ENCODE data around the gene LGMN. TPM values are rescaled to one million over a fixed set of nuclear protein-coding genes. Genes with fewer than 3 reads are reported as not detected.

The LGMN gene
- total RNA-seq, 1 experiment from 2014 or later, result 3.8 TPM

DNA sequence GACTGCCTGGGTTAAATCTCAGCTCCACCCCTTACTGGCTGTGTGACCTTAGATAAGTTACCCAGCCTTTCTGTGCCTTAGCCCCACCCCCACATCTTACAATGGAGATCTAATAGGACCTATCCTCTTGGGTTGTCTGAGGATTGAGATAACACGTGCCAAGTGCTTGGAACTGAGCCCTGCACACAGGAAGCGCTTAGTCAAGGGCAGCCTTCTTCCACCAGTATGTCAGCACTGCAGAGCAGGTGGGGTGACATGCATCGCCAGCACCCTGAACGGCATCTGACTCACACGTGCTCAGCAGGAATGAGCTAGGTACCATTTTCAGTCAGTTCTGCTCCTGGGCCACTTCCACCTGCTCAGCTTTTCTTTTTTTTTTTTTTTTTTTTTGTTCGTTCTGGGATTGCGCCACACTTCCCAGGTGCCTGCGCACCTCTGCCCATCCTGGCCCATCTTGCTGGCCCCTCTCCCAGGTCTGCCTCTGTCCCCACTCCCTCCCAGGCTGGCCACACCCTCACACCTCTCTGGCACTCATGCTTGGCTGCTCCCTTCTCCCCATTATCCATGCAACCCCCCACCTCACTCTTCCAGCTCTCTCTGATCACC, 19.6 kb downstream of the LGMN start:
- DNase-seq (ENCODE audit: low read depth), result peak; percentile 61

- DNase-seq (ENCODE audit: low read depth), result no peak
Measured at GRCh38 chr14:92726933-92727262, 21.5 kb downstream of the LGMN start.

DNA sequence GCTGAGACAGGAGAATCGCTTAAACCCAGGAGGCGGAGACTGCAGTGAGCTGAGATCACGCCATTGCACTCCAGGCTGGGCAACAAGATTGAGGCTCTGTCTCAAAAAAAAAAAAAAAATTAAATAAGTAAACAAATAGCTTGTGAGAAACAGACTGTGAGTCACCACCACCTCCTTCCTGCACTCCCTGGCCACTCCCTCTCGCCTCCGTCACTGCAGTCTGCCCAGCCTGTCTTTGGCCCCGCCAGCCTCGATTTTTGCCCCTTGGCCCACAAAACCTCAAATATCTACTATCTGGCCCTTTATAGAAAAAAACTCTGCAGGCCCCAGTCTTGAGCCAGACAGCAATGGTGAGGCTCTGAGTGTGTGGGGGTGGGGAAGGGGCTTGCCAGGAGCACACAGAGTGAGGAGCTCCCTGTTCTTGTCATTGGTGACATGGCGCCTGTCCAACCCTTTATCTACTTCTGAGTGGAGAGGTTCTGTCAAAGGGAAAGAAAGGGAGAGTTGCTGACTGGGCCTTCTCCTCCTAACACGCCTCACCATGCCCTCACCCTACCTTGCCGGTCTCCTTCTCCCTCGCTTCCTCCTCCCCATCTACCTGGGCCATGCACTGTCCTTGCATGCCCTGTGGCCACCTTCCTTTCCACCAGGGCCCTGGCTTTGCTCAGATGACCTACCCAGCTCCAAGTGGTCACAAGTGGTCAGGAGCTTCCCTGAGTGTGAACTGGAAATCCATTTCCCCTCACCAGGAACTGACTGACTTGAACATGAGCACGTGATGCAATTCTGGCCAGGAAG, 22.1 kb downstream of the LGMN start:
- DNase-seq (ENCODE audit: low read depth), result peak; percentile 78

DNA sequence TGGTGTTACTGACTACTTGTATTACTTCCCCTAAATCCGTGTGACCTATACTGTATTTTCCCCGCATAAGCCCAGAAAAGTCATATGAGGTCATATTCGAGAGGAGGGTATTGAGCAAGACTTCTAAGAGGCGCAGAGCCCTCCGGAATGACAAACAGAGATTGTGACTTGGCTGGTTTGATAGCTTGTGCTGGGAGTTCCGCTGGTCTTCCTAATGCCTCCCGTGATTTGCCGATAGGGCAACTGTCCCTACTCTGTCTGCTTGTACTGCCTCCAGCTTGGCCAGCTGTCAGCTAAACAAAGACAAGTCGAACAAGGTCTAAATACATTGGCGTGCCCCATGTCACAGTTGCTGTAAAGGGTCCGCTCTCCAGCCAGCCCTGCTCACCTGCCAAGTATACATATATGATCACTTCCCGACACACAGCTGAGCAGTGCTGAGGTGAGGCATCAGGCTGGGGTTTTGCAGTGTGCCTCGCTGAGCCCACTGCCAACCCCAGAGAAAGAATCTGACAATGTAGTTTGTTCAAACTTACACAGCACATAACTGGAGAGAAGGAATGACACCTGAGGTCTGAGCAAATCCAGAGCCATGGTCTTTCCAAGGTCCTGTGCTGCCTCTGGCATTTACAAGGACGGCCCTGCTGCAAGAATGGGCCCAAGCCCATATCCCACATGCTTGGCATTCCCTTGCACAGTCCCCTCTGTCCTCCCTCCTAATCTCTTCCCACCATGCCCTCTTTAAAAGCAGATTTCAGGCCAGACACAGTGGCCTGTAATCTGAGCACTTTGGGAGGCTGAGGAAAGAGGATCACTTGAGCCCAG, 23.7 kb downstream of the LGMN start:
- no peak for DNase-seq (ENCODE audit: low read depth)

DNA sequence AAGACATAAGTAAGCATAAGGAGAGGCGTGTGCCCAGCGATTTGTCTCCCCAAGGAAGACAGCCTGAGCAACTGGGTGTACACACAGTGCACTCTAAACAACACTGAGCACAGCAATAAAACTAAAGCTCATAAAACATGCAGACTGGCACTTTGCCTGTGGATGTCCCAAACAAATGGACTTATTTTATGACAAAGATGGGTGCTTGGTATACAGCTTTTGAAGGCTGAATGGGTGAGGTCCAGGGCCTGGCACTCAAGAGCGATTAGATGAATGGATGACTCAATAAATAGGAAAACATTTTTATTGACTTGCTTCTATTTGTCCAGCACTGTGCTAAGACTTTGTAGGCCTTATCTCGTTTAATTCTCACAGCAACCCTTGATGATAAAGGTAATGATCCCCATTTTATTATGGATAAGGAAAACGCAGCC, 28.5 kb downstream of the LGMN start:
- DNase-seq (ENCODE audit: low read depth), result no peak

- no peak for DNase-seq (ENCODE audit: low read depth)
Measured at GRCh38 chr14:92719421-92719820, 29.0 kb downstream of the LGMN start.

DNA sequence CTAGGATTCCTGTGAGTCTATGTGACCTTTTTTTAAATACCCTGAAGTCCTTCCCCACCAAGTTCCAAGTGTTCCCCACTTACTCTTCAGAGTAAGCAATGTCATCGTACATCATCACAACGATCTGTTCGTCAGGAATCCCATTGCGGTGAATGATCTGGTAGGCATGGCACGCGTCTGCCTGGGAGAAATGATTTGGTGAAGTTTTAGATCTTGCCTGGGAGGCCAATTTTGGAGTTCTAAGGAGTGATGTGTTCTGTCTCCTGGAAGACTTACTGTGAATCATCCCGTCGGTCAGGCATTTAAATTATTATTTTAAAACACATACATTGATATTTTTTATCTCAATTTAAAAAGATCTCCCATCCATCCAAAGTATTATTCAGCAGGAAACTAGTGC, 29.8 kb downstream of the LGMN start:
- DNase-seq (ENCODE audit: low read depth), result no peak

DNA sequence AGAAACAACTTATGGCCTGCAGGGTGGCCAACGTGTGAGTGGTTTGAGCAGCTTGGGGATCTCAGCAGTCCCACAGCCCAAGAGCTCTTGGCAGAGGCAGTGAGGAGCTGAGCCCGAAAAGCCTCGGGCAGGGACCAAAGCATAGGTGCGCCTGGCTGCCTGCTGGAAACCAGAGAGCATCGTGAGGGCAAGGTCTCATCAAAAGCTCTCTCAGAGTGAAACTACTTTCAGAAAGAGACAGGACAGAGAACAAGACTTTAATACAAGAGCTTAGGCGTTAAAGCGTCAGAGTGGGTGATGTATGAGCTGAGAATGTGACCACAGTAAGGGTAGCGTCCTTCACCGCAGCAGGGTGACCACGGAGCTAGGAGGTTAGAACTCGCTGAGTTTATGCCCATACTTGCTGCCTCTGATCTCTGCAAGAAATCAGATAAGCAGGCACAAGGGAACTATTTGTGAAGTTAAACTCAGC, 30.8 kb downstream of the LGMN start:
- no peak for DNase-seq (ENCODE audit: low read depth)

- no peak for DNase-seq (ENCODE audit: low read depth)
Measured at GRCh38 chr14:92716131-92716530, 32.3 kb downstream of the LGMN start.

DNA sequence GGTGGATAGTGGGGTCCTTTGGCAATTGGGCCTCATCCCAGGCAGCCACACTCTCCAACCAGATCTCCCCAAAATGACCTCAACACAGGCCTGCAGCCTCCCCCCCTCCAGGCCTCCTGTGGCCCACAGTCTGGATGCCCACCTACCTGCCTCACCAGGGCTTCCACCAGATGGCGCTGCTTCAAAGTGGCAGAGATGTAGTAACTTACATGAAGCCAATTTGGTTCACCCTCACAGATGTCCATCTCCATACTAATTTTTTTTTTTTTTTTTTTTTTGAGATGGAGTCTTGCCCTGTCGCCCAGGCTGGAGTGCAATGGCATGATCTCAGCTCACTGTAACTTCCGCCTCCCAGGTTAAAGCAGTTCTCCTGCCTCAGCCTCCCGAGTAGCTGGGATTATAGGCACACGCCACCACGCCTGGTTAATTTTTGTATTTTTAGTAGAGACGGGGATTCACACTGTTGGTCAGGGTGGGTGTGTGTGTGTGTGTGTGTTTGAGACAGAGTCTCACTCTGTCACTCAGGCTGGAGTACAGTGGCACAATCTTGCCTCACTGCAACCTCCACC, 33.6 kb downstream of the LGMN start:
- DNase-seq (ENCODE audit: low read depth), result peak; percentile 54

GRCh38 chr14:92712654-92713051, 35.8 kb downstream of the LGMN start:
- DNase-seq (ENCODE audit: low read depth), result no peak

GRCh38 chr14:92711976-92712653, 36.3 kb downstream of the LGMN start:
- DNase-seq (ENCODE audit: low read depth), result no peak

DNA sequence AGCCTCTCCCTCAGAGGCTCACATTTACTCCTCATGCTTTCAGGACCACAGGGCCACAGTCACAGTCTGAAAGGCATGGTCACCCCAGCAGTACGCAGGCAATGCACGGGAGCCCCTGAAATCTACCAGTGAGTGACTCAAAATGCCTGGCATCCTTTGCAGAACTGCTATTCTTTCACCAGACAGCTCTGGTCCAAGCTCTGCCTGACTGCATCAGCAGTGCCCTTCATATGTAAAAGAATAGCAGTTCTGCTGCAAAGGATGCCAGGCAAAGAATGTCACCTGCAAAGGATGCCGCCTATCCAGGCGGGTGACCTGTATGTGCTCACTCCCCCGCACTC, 38.5 kb downstream of the LGMN start:
- DNase-seq (ENCODE audit: low read depth), result no peak

GRCh38 chr14:92709340-92710000, 39.0 kb downstream of the LGMN start:
- no peak for DNase-seq (ENCODE audit: low read depth)

GRCh38 chr14:92706386-92706785, 42.0 kb downstream of the LGMN start:
- no peak for DNase-seq (ENCODE audit: low read depth)

DNA sequence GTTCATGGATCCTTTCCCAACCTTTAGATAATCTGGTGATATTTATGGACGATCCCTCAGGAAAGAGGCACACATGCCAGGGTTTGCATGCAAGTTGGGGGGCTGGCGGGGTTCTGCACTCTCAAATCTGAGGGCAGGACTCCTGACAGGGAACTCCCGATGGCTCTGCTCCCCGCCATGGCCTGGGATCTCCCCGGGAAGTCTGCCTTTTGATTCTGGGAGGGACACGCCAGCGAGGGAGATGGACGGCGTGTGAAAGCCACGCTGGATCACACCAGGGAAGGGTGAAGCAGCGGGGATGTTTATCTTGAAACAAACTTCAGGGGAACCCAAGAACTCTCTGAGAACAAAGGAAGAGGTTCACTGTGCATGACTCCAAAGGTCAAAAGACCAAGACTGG, 43.6 kb downstream of the LGMN start:
- no peak for DNase-seq (ENCODE audit: low read depth)

DNA sequence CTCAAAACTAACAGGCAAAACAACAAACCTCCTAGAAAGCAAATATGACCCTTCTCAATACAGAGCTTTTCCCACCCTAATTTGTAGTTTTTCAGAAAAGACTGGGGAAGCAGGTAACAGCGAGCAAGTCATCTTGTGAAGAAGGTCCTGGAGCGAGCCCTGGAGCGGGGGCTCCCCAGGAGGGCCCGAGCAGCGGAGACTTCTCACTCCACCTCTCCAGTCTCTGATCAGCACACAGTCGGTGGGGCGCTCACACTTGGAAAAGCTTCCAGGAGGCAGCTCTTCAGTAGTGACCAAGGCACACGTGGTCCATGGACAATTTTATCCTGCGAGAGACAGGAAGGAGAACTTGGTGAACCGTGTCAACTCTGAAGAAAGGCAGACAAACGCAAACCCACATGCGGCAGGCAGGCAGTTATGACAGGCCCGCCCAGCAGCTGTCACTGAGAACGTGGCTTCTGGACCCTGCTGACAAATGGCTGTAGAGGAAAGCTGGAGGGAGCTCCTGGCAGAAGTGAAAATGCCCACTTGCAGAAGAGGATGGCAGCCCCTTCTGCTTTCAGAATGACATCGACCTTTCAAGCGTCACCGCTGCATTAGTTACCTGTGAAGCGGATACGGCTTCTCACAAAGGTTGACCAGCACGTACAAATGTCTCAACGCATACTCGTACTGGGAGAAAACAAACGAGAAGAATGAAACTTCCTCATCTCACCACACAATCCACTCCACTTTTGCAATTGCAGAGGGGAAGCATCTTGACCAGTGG, 44.2 kb downstream of the LGMN start:
- DNase-seq (ENCODE audit: low read depth), result no peak

DNA sequence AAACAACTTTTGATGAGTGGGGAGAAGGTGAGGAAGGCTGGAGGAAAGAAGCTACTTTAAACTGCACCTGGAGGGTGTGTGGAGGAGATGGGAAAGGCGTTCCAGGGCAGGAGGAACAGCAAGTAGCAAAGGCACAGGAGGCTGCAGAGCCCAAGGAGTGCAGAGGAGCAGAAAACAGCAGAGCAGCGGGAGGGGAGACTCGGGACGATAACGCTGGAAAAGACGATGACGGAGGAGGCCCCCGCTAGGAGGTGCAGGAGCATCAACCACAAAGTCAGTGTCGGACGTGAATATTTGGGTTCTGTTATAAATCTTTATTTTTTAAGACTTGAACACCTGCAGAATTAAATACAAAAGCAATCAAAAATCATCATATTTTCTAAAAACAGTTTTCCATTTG, 44.9 kb downstream of the LGMN start:
- DNase-seq (ENCODE audit: low read depth), result no peak

DNA sequence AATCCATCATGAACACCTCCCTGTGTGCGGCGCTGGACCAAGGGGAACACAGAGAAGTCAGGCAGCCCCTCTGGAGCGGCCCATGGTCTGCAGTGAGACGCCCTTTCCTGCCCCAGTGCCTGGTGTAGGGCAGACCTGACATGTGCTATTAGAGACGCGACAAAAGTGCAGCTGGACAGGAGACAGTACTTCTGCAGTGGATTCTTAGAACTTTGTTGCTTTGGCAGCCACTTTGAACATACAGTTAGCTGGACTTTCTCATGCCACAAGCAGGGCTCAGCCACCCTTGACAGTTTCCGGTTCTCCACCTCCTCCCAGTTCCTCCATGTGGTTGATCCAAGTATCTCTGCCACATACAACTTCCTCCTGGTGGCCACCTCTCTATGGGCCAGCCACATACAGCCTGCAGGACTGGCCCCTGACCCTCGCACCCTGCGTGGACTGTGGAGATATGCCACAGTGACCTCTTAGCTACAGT, 45.9 kb downstream of the LGMN start:
- DNase-seq (ENCODE audit: low read depth), result no peak

- no peak for DNase-seq (ENCODE audit: low read depth)
Measured at GRCh38 chr14:92701826-92702225, 46.6 kb downstream of the LGMN start.
